ENCODE measurements around the gene ESYT3. TPM values are rescaled to one million over a fixed set of nuclear protein-coding genes. Genes with fewer than 3 reads are reported as not detected.
A peak's percentile ranks its signal among the peaks of the same experiment; 100 is the strongest.
"Not testable (repeated sequence)": the region's sequence is repeated elsewhere in the genome, so short reads cannot be mapped to it uniquely, and the experiment has no call there.

The ESYT3 gene
- total and polyA plus RNA-seq, 2 donors: 0.09 to 0.27 TPM

DNA sequence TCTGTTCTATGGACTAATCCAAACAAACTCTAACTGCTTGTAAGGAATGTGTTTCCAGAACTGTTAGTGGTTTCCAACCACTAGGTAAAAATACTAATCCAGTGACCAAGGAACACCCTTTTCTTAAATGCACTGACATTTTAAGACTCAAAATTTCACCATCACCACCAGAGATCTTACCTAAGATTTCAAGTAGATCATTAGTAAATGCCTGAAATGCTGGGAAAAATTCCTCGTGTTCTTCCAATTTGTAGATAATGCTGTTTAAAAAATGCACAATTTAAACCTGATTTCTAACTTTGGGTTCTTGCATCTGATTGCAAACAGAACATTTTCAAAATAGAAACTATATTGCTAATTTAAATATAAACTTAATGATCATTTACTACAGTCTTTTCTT is 63.4 kb downstream of the ESYT3 start:
- 100% methylated on average over 1 of the region's 1 CpG for WGBS
- no peak for DNase-seq (ENCODE audit: low read depth in 6 of 9, low spot score in 9 of 9)
- no peaks in the 10 kb centered on the region for H3K27me3 ChIP-seq (ENCODE audit: control insufficient read depth in 2 of 2, insufficient read depth in 1 of 2, low read length in 1 of 2)
- H3K4me1 ChIP-seq (ENCODE audit: control insufficient read depth in 2 of 2, insufficient read depth in 2 of 2, low read length in 2 of 2): no peaks in the 10 kb centered on the region
- no peak overlapping the region for H3K27ac ChIP-seq (ENCODE audit: low read depth in 1 of 2, low read length in 1 of 2)
- peaks cover 21 to 44% of the 10 kb centered on the region in 2 donors for H3K36me3 ChIP-seq (ENCODE audit: control insufficient read depth in 2 of 2, insufficient read depth in 2 of 2, low read length in 1 of 2)
- H3K9me3 ChIP-seq (ENCODE audit: control insufficient read depth in 2 of 2, insufficient read depth in 1 of 2, low read length in 1 of 2): peaks cover 0 to 2% of the 10 kb centered on the region in 2 donors
- H3K4me3 ChIP-seq (ENCODE audit: low read length in 2 of 2): no peak overlapping the region

DNA sequence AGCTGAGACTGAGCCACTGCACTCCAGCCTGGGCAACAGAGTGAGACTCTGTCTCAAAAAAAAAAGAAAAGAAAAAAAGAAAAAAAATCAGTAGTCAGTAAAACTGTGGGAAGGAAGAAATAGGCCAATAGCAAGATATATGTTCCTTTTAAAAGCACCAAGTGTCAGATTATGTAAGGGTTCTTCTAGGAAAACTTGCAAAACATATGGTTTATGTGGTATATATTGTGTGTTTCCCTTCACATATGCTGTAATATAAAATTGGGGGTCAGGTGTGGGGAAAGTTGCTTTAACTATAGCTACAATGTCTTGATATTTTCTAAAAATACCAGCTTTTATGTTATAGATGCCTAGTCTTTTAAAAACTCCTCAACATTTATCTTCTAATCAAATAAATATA is 64.6 kb downstream of the ESYT3 start:
- Histone ChIP-seq H3K4me3 (ENCODE audit: low read length in 2 of 2) (no peak overlapping the region), H3K36me3 (ENCODE audit: control insufficient read depth in 2 of 2, insufficient read depth in 2 of 2, low read length in 1 of 2) (peaks cover 14 to 34% of the 10 kb centered on the region in 2 donors), H3K9me3 (ENCODE audit: control insufficient read depth in 2 of 2, insufficient read depth in 1 of 2, low read length in 1 of 2) (no peaks in the 10 kb centered on the region), H3K4me1 (ENCODE audit: control insufficient read depth in 2 of 2, insufficient read depth in 2 of 2, low read length in 2 of 2) (no peaks in the 10 kb centered on the region), H3K27ac (ENCODE audit: low read depth in 1 of 2, low read length in 1 of 2) (no peak overlapping the region), H3K27me3 (ENCODE audit: control insufficient read depth in 2 of 2, insufficient read depth in 1 of 2, low read length in 1 of 2) (no peaks in the 10 kb centered on the region)
- DNase-seq (ENCODE audit: low read depth in 6 of 9, low spot score in 9 of 9): no peak

DNA sequence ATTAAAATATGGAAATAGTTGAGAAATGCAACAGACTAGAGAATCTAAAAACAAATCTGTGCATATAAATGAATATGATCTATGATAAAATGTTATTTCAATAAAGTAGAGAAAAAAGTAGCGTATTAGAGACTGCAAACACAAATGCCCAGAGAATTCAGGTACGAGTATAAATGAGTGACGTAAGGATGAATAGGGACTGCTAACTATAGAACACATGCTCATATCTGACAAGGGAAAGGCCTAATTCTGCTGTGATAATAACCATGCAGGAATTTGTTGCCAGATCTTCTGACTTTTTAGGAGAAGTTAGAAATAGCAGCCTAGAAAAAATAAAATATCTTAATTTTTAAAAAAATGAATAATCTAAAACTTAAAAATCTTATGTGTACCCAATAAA is 73.1 kb downstream of the ESYT3 start:
- Histone ChIP-seq H3K27ac (ENCODE audit: low read depth in 1 of 2, low read length in 1 of 2) (no peak overlapping the region), H3K36me3 (ENCODE audit: control insufficient read depth in 2 of 2, insufficient read depth in 2 of 2, low read length in 1 of 2) (peaks cover 3 to 12% of the 10 kb centered on the region in 2 donors), H3K4me1 (ENCODE audit: control insufficient read depth in 2 of 2, insufficient read depth in 2 of 2, low read length in 2 of 2) (no peaks in the 10 kb centered on the region), H3K27me3 (ENCODE audit: control insufficient read depth in 2 of 2, insufficient read depth in 1 of 2, low read length in 1 of 2) (no peaks in the 10 kb centered on the region), H3K4me3 (ENCODE audit: low read length in 2 of 2) (no peak overlapping the region), H3K9me3 (ENCODE audit: control insufficient read depth in 2 of 2, insufficient read depth in 1 of 2, low read length in 1 of 2) (no peaks in the 10 kb centered on the region)
- WGBS: 98% methylated on average over 3 of the region's 3 CpGs
- DNase-seq (ENCODE audit: low read depth in 6 of 9, low spot score in 9 of 9): no peak

DNA sequence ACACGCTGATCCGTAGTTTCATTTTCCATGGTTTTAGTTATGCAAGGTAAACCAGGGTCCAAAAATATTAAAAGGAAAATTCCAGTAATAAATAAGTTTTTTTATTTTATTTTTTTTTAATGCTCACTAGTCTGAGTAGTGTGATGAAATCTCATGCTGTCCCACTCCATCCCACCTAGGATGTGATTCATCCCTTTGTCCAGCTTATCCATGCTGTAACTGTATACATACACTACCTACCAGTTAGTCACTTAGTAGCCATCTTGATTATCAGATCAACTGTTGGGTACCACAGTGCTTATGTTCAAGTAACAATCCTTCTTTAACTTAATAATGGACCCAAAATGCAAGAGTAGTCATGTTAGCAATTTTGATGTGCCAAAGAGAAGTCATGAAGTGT is 75.2 kb downstream of the ESYT3 start:
- Histone ChIP-seq H3K36me3 (ENCODE audit: control insufficient read depth in 2 of 2, insufficient read depth in 2 of 2, low read length in 1 of 2) (peaks cover 3 to 7% of the 10 kb centered on the region in 2 donors), H3K9me3 (ENCODE audit: control insufficient read depth in 2 of 2, insufficient read depth in 1 of 2, low read length in 1 of 2) (no peaks in the 10 kb centered on the region), H3K4me3 (ENCODE audit: low read length in 2 of 2) (no peak overlapping the region), H3K27ac (ENCODE audit: low read depth in 1 of 2, low read length in 1 of 2) (no peak overlapping the region), H3K27me3 (ENCODE audit: control insufficient read depth in 2 of 2, insufficient read depth in 1 of 2, low read length in 1 of 2) (no peaks in the 10 kb centered on the region), H3K4me1 (ENCODE audit: control insufficient read depth in 2 of 2, insufficient read depth in 2 of 2, low read length in 2 of 2) (peaks cover 0 to 4% of the 10 kb centered on the region in 2 donors)
- WGBS: over 99% methylated on average over 2 of the region's 2 CpGs
- no peak for DNase-seq (ENCODE audit: low read depth in 6 of 9, low spot score in 9 of 9)

DNA sequence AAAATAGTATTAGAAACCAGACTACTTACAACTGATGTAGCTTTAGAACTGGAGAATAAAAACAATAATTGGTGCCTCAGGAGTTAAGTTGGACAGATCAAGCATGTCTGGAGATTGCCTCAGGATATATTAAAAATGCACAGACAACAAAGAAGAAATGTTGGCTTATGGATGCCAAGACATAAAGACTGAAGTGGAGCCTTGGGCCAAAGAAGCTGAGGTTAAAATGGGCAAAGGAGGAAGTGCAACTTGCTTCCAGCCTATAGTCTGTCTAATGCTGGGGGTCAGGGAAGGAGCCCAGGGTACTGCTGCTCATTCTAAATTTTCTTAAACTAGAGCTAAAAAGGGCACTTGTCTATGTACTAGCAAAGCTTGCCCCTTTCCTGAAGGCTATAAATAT is 77.5 kb downstream of the ESYT3 start:
- H3K4me1 ChIP-seq (ENCODE audit: control insufficient read depth in 2 of 2, insufficient read depth in 2 of 2, low read length in 2 of 2): peaks cover 0 to 4% of the 10 kb centered on the region in 2 donors
- H3K4me3 ChIP-seq (ENCODE audit: low read length in 2 of 2): no peak overlapping the region
- peaks cover 0 to 5% of the 10 kb centered on the region in 2 donors for H3K36me3 ChIP-seq (ENCODE audit: control insufficient read depth in 2 of 2, insufficient read depth in 2 of 2, low read length in 1 of 2)
- DNase-seq (ENCODE audit: low read depth in 6 of 9, low spot score in 9 of 9): no peak
- no peak overlapping the region for H3K27ac ChIP-seq (ENCODE audit: low read depth in 1 of 2, low read length in 1 of 2)
- no peaks in the 10 kb centered on the region for H3K9me3 ChIP-seq (ENCODE audit: control insufficient read depth in 2 of 2, insufficient read depth in 1 of 2, low read length in 1 of 2)
- no peaks in the 10 kb centered on the region for H3K27me3 ChIP-seq (ENCODE audit: control insufficient read depth in 2 of 2, insufficient read depth in 1 of 2, low read length in 1 of 2)

DNA sequence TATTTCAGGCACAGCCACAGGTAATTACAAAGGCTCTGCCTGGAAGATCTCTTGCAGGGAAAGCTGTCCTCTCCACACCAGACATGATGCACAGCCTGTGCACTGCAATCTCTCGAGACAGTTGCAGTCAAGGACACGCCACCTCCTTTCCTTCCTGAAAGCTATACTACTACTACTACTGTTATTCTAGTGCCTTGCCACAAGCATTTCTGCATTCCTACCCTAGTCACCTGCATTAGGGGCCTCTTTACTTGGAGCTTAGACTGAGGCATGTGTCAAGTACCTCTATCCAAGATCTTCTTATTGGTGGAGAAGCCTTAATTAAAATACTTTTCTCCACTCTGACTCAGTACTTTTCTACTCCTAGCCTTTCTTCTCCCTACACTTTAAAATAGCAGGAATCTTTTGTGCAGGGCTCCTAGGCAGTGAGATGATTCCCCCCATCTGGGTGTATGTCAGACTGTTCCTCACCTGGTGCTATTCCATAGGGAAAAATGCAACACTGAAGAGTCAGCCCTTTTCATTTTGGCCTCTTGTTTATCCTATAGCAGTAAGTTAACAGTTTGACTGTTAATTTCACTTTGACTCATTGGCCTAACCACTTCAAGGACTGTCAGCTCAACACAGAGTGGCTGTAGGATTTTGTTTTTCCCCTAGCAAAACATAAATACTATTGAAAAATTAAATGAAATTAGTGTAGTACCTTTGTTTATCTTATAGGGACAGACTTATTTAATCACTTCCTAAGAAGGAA is 78.9 kb downstream of the ESYT3 start:
- Histone ChIP-seq H3K36me3 (ENCODE audit: control insufficient read depth in 2 of 2, insufficient read depth in 2 of 2, low read length in 1 of 2) (peaks cover 5 to 12% of the 10 kb centered on the region in 2 donors), H3K9me3 (ENCODE audit: control insufficient read depth in 2 of 2, insufficient read depth in 1 of 2, low read length in 1 of 2) (peaks cover 5 to 7% of the 10 kb centered on the region in 2 donors), H3K27ac (ENCODE audit: low read depth in 1 of 2, low read length in 1 of 2) (no peak overlapping the region), H3K4me1 (ENCODE audit: control insufficient read depth in 2 of 2, insufficient read depth in 2 of 2, low read length in 2 of 2) (peaks cover 0 to 4% of the 10 kb centered on the region in 2 donors), H3K27me3 (ENCODE audit: control insufficient read depth in 2 of 2, insufficient read depth in 1 of 2, low read length in 1 of 2) (no peaks in the 10 kb centered on the region), H3K4me3 (ENCODE audit: low read length in 2 of 2) (no peak overlapping the region)
- 87% methylated on average over 2 of the region's 2 CpGs for WGBS
- peak in 2 of 9 donors; percentile 3 to 21 for DNase-seq (ENCODE audit: low read depth in 6 of 9, low spot score in 9 of 9)

DNA sequence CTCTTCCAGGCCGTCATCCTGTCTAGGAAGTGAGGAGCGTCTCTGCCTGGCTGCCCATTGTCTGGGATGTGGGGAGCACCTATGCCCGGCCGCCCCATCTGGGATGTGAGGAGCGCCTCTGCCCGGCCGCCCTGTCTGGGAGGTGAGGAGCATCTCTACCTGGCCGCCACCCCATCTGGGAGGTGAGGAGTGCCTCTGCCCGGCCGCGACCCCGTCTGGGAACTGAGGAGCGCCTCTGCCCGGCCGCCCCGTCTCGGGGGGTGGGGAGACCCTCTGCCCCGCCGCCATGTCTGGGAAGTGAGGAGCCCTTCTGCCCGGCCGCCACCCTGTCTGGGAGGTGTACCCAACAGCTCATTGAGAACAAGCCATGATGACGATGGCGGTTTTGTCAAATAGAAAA is 87.0 kb downstream of the ESYT3 start:
- not testable (repeated sequence) for H3K27ac ChIP-seq (ENCODE audit: low read depth in 1 of 2, low read length in 1 of 2); H3K4me1 ChIP-seq (ENCODE audit: control insufficient read depth in 2 of 2, insufficient read depth in 2 of 2, low read length in 2 of 2); DNase-seq (ENCODE audit: low read depth in 6 of 9, low spot score in 9 of 9); H3K4me3 ChIP-seq (ENCODE audit: low read length in 2 of 2); H3K27me3 ChIP-seq (ENCODE audit: control insufficient read depth in 2 of 2, insufficient read depth in 1 of 2, low read length in 1 of 2)
- Histone ChIP-seq H3K9me3 (ENCODE audit: control insufficient read depth in 2 of 2, insufficient read depth in 1 of 2, low read length in 1 of 2) (peaks cover 5 to 13% of the 10 kb centered on the region in 2 donors), H3K36me3 (ENCODE audit: control insufficient read depth in 2 of 2, insufficient read depth in 2 of 2, low read length in 1 of 2) (peaks cover 0 to 26% of the 10 kb centered on the region in 2 donors)
- WGBS: 97% methylated on average over 23 of the region's 23 CpGs

Other genes starting within 250 kb of the ESYT3 start
- 39.6 TPM for gene ARMC8, start 247.3 kb upstream of the ESYT3 start, total RNA-seq
- 29.2 TPM for gene ARMC8, start 247.3 kb upstream of the ESYT3 start, polyA plus RNA-seq
- 0.42 TPM for gene NME9, start 104.8 kb upstream of the ESYT3 start, total RNA-seq
- gene NME9, start 104.8 kb upstream of the ESYT3 start, polyA plus RNA-seq: 1.5 TPM
- 4.7 TPM for gene MRAS, start 86.0 kb upstream of the ESYT3 start, total RNA-seq
- gene MRAS, start 86.0 kb upstream of the ESYT3 start, polyA plus RNA-seq: 11.7 TPM
- 70.0 TPM for gene CEP70, start 159.6 kb downstream of the ESYT3 start, total RNA-seq
- gene CEP70, start 159.6 kb downstream of the ESYT3 start, polyA plus RNA-seq: 21.6 TPM
- gene FAIM, start 174.2 kb downstream of the ESYT3 start, total RNA-seq: 25.1 TPM
- gene FAIM, start 174.2 kb downstream of the ESYT3 start, polyA plus RNA-seq: 42.2 TPM